GM12878 (cell line): ENCODE data around the gene HOOK1. TPM values are rescaled to one million over a fixed set of nuclear protein-coding genes. Genes with fewer than 3 reads are reported as not detected.

Experiments used
- ATAC-seq: fragments of 200-7000 bp; cut with Tn5 transposase; 3 replicates; pipeline ENCODE4 v1.9.1; 2020; ENCODE audit warnings: mild to moderate bottlenecking, moderate library complexity
- BruUV-seq: library from RNA; stranded (reverse); fragments of 400-500 nt; replicated peaks from 2 replicates; lab custom pipeline; 2021; lab: Mats Ljungman, UMichigan
- CTCF ChIA-PET: fragments of 300-600 bp; sonication (Branson Sonifier 250); formaldehyde crosslinking; extraction: SDS; loops from one replicate; lab custom pipeline; 2021; ENCODE audit warnings: inconsistent platforms; lab: Yijun Ruan, JAX
- POLR2A ChIA-PET: fragments of 350-600 bp; formaldehyde crosslinking; extraction: SDS; loops from one replicate; lab custom pipeline; 2021; ENCODE audit warnings: inconsistent platforms; lab: Charles Lee
- RAD21 ChIA-PET: fragments of 300-600 bp; sonication (Branson Sonifier 250); formaldehyde crosslinking; loops from one replicate; lab custom pipeline; 2023; ENCODE audit warnings: antibody characterized with exemption; ENCODE audit not compliant: unreplicated experiment; lab: Charles Lee
- SMC1A ChIA-PET: fragments of 300-600 bp; sonication (Branson Sonifier 250); formaldehyde crosslinking; loops from one replicate; lab custom pipeline; 2023; ENCODE audit not compliant: unreplicated experiment, uncharacterized antibody; lab: Charles Lee
- DNase-seq: peaks from one replicate; pipeline ENCODE4 v3.0.0-alpha.2; 2011; ENCODE audit warnings: low read depth, low spot score
- FAIRE-seq: peaks from 3 replicates; lab custom pipeline; 2011; peaks lifted over from hg19 to GRCh38; lab: Jason Lieb, UNC
- H2AFZ ChIP-seq: 2 replicates; pipeline ENCODE4 v1.6.0; 2011; ENCODE audit warnings: low read depth, low read length, control low read depth; ENCODE audit not compliant: control insufficient read depth
- H3K27ac ChIP-seq: 2 replicates; pipeline ENCODE4 v1.5.1; 2011; ENCODE audit warnings: control low read depth; ENCODE audit not compliant: control insufficient read depth, insufficient read depth
- H3K27me3 ChIP-seq, 2 experiments: replicated peaks in 1 of 2; 2 replicates each; pipeline versions ENCODE4 v1.6.0 to v1.6.1; 2011; ENCODE audit warnings: low read length in 1 of 2; ENCODE audit not compliant: control insufficient read depth in 2 of 2, insufficient read depth in 2 of 2
- H3K36me3 ChIP-seq, 2 experiments: 2 replicates each; pipeline ENCODE4 v1.5.1; 2011; ENCODE audit warnings: low read length in 1 of 2; ENCODE audit not compliant: control insufficient read depth in 2 of 2, insufficient read depth in 2 of 2
- H3K4me1 ChIP-seq: 2 replicates; pipeline ENCODE4 v1.6.1; 2011; ENCODE audit warnings: mild to moderate bottlenecking, low read length, moderate library complexity, mixed read lengths; ENCODE audit not compliant: control insufficient read depth, insufficient read depth
- H3K4me2 ChIP-seq: 2 replicates; pipeline ENCODE4 v1.6.0; 2011; ENCODE audit warnings: control low read depth; ENCODE audit not compliant: control insufficient read depth, insufficient read depth
- H3K4me3 ChIP-seq: fragments of 200-600 bp; sonication (generic); 2 replicates; pipeline ENCODE4 v1.5.1; 2016
- H3K79me2 ChIP-seq: 2 replicates; pipeline ENCODE4 v1.6.0; 2011; ENCODE audit warnings: low read length; ENCODE audit not compliant: control insufficient read depth, insufficient read depth
- H3K9ac ChIP-seq: 2 replicates; pipeline ENCODE4 v1.8.0; 2011; ENCODE audit warnings: low read length, control low read depth, mixed read lengths; ENCODE audit not compliant: control insufficient read depth, insufficient read depth
- H3K9me3 ChIP-seq: replicated peaks from 3 replicates; pipeline ENCODE4 v1.5.1; 2011; ENCODE audit warnings: mild to moderate bottlenecking, low read length; ENCODE audit not compliant: control insufficient read depth, insufficient read depth
- H4K20me1 ChIP-seq: 2 replicates; pipeline ENCODE4 v1.6.0; 2011; ENCODE audit not compliant: control insufficient read depth, insufficient read depth
- ASH2L ChIP-seq: fragments of 300-600, 200-600 bp; sonication (generic); IDR thresholded peaks from 2 replicates; pipeline ENCODE4 v1.6.1; 2017; ENCODE audit warnings: low read depth, mild to moderate bottlenecking, borderline replicate concordance
- EP300 ChIP-seq, 2 experiments: fragments of 150-350 bp in 1 of 2; IDR thresholded peaks; 2 replicates each; pipeline ENCODE4 v1.6.1; 2011 to 2012; ENCODE audit warnings: low read depth in 2 of 2, low read length in 2 of 2, borderline replicate concordance in 1 of 2, improper control_type of control experiment in 1 of 2, inconsistent platforms in 1 of 2; ENCODE audit not compliant: control insufficient read depth in 1 of 2
- EZH2 ChIP-seq: IDR thresholded peaks from 2 replicates; pipeline ENCODE4 v1.6.1; 2012; ENCODE audit warnings: low read depth, mild to moderate bottlenecking, control low read depth, inconsistent platforms, low read length, borderline replicate concordance; ENCODE audit not compliant: control insufficient read depth
- FOXK2 ChIP-seq: fragments of 450-650 bp; IDR thresholded peaks from 2 replicates; pipeline ENCODE4 v1.6.1; 2017; ENCODE audit warnings: mild to moderate bottlenecking, moderate library complexity
- GATAD2B ChIP-seq: fragments of 450-650 bp; conservative IDR thresholded peaks from 2 replicates; pipeline ENCODE4 v1.6.1; 2017; ENCODE audit warnings: low read depth, mild to moderate bottlenecking, moderate library complexity
- IKZF1 ChIP-seq: fragments of 450-650 bp; conservative IDR thresholded peaks from 2 replicates; pipeline ENCODE4 v1.6.1; 2017; ENCODE audit warnings: antibody characterized with exemption, mild to moderate bottlenecking
- JUNB ChIP-seq: IDR thresholded peaks from 2 replicates; pipeline ENCODE4 v1.6.1; 2016; ENCODE audit warnings: antibody characterized with exemption, mild to moderate bottlenecking
- MEF2B ChIP-seq: fragments of 450-650 bp; IDR thresholded peaks from 2 replicates; pipeline ENCODE4 v1.6.1; 2018; ENCODE audit warnings: mild to moderate bottlenecking, moderate library complexity; ENCODE audit not compliant: partially characterized antibody, poor library complexity, severe bottlenecking
- MYC ChIP-seq: IDR thresholded peaks from 2 replicates; pipeline ENCODE4 v1.6.1; 2011; ENCODE audit warnings: mild to moderate bottlenecking, low read length, moderate library complexity, inconsistent platforms; ENCODE audit not compliant: insufficient read depth, insufficient replicate concordance, insufficient read length, severe bottlenecking
- NFIC ChIP-seq: IDR thresholded peaks from 2 replicates; pipeline ENCODE4 v1.6.1; 2012; ENCODE audit warnings: low read depth, mild to moderate bottlenecking, inconsistent platforms, low read length, moderate library complexity
- SMAD5 ChIP-seq: IDR thresholded peaks from 2 replicates; pipeline ENCODE4 v1.6.1; 2016; ENCODE audit warnings: antibody characterized with exemption, low read depth
- SPI1 ChIP-seq: IDR thresholded peaks from 2 replicates; pipeline ENCODE4 v1.6.1; 2011; ENCODE audit warnings: low read depth, mild to moderate bottlenecking, low read length, moderate library complexity, borderline replicate concordance; ENCODE audit not compliant: insufficient read depth
- ZNF217 ChIP-seq: fragments of 450-650 bp; IDR thresholded peaks from 2 replicates; pipeline ENCODE4 v1.6.1; 2017; ENCODE audit warnings: antibody characterized with exemption, mild to moderate bottlenecking
- WGBS: methylation state at CpG from one replicate; pipeline ENCODE4 v1.1.6; 2016; ENCODE audit warnings: low lambda C conversion rate; ENCODE audit not compliant: insufficient replicate concordance, insufficient coverage; ENCODE audit errors: missing lambda C conversion rate; 5-methylcytosine and 5-hydroxymethylcytosine counted together
- in situ Hi-C: fragments of 300-500 bp; cut with MboI; formaldehyde crosslinking; loops from 9 replicates; pipeline ENCODE4 v1.14.3; 2018; ENCODE audit warnings: mixed read lengths
- intact Hi-C: fragments of 100-400 bp; cut with micrococcal nuclease; formaldehyde crosslinking; loops from one replicate; pipeline ENCODE4 v1.14.2; 2022; ENCODE audit not compliant: unreplicated experiment
- polyA plus RNA-seq, 11 experiments: library from polyadenylated mRNA; depleted of rRNA in 4 of 11; unstranded in 6 of 11; stranded (reverse) in 5 of 11; fragments of >200 nt; fragmentation: Nextera tagmentation in 4 of 11; fragmentation: Illumina TruSeq in 1 of 11; extraction: Ambion mirVana in 4 of 11; extraction: Trizol in 1 of 11; gene quantifications; 1 replicate in 1 of 11; 2 replicates in 10 of 11; pipeline versions ENCODE4 v1.2.1 to v1.2.3, GENCODE V29; 2011 to 2016; ENCODE audit warnings: inconsistent platforms in 2 of 11, missing spikeins in 2 of 11, low read depth in 1 of 11
- total RNA-seq, 4 experiments: library from RNA; depleted of rRNA in 3 of 4; stranded (reverse); fragments of >200 nt in 3 of 4; fragmentation: Illumina TruSeq in 1 of 4; extraction: Trizol in 1 of 4; gene quantifications; 2 replicates each; pipeline versions ENCODE4 v1.2.1 to v1.2.3, GENCODE V29; 2013 to 2021
- TF ChIP-seq, protein P1 (sequence below): fragments of 450-650 bp; formaldehyde crosslinking; IDR thresholded peaks from 2 replicates; pipeline ENCODE4 v1.4.0; 2020; ENCODE audit warnings: mild to moderate bottlenecking, moderate library complexity

HOOK1 gene
- total and polyA plus RNA-seq, 10 of the 15 experiments (the other 5 are each of a cell fraction or from before 2014, with no cell fraction given) = 1.4 to 15.4 (median 3.7) TPM

DNA sequence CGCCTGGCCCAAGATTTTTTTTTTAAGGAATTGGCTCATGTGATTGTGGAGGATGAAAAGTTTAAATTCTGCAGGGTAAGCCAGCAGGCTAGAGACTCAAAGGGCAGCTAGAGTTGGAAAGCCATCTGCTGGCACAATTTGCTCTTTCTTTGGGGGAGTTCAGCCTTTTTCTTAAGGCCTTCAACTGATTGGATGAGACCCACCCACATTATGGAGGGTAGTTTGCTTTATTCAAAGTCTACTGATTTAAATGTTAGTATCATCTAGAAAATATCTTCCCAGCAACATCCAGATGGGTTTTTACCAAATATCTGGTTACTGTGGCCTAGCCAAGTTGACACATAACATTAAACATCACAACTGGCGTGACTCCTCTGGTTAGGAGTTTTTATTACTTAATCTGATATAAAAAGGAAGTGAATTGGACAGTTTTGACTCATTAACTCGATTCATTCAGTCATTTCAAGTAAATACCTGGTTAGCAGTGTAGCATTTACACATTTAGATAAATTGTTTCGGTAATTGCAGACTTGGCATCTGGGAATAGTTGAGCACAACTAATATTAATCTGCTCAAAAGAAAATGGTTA, 12.4 kb downstream of the HOOK1 start:
- ATAC-seq (peak; percentile 31), FAIRE-seq (no peak), DNase-seq (no peak)
- RAD21 ChIA-PET = no interaction called here
- CTCF ChIA-PET = no interaction called here
- Histone ChIP-seq H3K36me3 (no peaks in the 10 kb centered on the region; a peak in 1 of 4 replicates), H3K4me3 (no peak overlapping the region), H4K20me1 (no peaks in the 10 kb centered on the region), H3K27me3 (no peaks in the 10 kb centered on the region), H3K79me2 (no peaks in the 10 kb centered on the region), H3K4me1 (no peaks in the 10 kb centered on the region), H3K9ac (no peak overlapping the region), H3K4me2 (no peak overlapping the region), H3K9me3 (no peaks in the 10 kb centered on the region), H3K27ac (no peak overlapping the region), H2AFZ (no peak overlapping the region)
- SMC1A ChIA-PET = interaction anchor here (0.6 kb wide), 1 partner anchor 452 kb away, joined by 3 read pairs; no protein-coding TSS in a partner anchor
- peak; percentile 15; the same call in 1 of the 2 replicates for TF ChIP-seq SPI1
- no peak for TF ChIP-seq ASH2L
- TF ChIP-seq JUNB = peak; percentile 55
- no peak for TF ChIP-seq GATAD2B
- intact Hi-C loops = no loop called here
- in situ Hi-C loops = no loop called here
- no TSS peak for BruUV-seq
- POLR2A ChIA-PET = no interaction called here
- WGBS = 42% methylated on average over 4 of the region's 4 CpGs

DNA sequence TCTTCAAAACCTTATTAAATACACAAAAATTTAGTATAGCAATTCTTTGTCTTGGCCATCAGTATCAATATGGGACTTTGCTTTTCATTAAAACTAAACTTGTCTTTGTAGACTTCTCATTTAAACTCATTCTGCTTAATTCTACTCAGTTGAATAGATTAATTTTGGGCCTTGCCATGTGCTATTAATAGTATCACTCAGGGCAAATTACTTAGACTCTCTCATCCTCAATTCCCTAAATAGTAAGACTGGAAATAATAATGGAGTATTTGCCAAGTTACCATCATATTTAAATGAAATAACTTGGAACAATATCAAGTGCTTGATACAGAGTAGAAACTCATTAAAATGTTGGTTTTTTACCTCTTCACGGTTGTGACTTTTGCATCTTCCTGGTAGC, 13.4 kb downstream of the HOOK1 start:
- CTCF ChIA-PET = no interaction called here
- SMC1A ChIA-PET = no interaction called here
- H2AFZ ChIP-seq = no peak overlapping the region
- 56% methylated on average over 1 of the region's 1 CpG for WGBS
- no peaks in the 10 kb centered on the region for H3K9me3 ChIP-seq
- H3K36me3 ChIP-seq = no peaks in the 10 kb centered on the region; a peak in 1 of 4 replicates
- H3K27ac ChIP-seq = no peak overlapping the region
- no peak overlapping the region for H3K4me3 ChIP-seq
- RAD21 ChIA-PET = no interaction called here
- BruUV-seq = no TSS peak
- ATAC-seq = no peak
- H3K27me3 ChIP-seq = no peaks in the 10 kb centered on the region
- DNase-seq = no peak
- H3K4me1 ChIP-seq = no peaks in the 10 kb centered on the region
- in situ Hi-C loops (no loop called here), intact Hi-C loops (no loop called here)
- no peak for FAIRE-seq
- H3K4me2 ChIP-seq = no peak overlapping the region
- H3K79me2 ChIP-seq = no peaks in the 10 kb centered on the region
- no peaks in the 10 kb centered on the region for H4K20me1 ChIP-seq
- POLR2A ChIA-PET = no interaction called here
- H3K9ac ChIP-seq = no peak overlapping the region
- TF ChIP-seq IKZF1 (no peak), MEF2B (no peak), EZH2 (no peak), NFIC (no peak), FOXK2 (no peak), EP300 (IDR thresholded peaks at IDR 0.05; ENCODE audit: borderline replicate concordance in 1 of 2, control insufficient read depth in 1 of 2, low read depth in 2 of 2, low read length in 2 of 2) (no peak), MYC (no peak), SMAD5 (no peak), ZNF217 (no peak)
- TF ChIP-seq, protein P1, sequence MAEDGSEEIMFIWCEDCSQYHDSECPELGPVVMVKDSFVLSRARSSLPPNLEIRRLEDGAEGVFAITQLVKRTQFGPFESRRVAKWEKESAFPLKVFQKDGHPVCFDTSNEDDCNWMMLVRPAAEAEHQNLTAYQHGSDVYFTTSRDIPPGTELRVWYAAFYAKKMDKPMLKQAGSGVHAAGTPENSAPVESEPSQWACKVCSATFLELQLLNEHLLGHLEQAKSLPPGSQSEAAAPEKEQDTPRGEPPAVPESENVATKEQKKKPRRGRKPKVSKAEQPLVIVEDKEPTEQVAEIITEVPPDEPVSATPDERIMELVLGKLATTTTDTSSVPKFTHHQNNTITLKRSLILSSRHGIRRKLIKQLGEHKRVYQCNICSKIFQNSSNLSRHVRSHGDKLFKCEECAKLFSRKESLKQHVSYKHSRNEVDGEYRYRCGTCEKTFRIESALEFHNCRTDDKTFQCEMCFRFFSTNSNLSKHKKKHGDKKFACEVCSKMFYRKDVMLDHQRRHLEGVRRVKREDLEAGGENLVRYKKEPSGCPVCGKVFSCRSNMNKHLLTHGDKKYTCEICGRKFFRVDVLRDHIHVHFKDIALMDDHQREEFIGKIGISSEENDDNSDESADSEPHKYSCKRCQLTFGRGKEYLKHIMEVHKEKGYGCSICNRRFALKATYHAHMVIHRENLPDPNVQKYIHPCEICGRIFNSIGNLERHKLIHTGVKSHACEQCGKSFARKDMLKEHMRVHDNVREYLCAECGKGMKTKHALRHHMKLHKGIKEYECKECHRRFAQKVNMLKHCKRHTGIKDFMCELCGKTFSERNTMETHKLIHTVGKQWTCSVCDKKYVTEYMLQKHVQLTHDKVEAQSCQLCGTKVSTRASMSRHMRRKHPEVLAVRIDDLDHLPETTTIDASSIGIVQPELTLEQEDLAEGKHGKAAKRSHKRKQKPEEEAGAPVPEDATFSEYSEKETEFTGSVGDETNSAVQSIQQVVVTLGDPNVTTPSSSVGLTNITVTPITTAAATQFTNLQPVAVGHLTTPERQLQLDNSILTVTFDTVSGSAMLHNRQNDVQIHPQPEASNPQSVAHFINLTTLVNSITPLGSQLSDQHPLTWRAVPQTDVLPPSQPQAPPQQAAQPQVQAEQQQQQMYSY (CRISPR knock-in tag) = no peak
